Heart left ventricle (tissue), 16 donors: ENCODE results near the gene KDM4B. TPM values are rescaled to one million over a fixed set of nuclear protein-coding genes. Genes with fewer than 3 reads are reported as not detected.

Experiments used
- ATAC-seq, 4 donors: fragments of 200-7000 bp; cut with Tn5 transposase; one replicate each; pipeline ENCODE4 v1.9.1; 2020 to 2022; ENCODE audit warnings: moderate library complexity in 4 of 4, mild to moderate bottlenecking in 3 of 4, moderate number of reproducible peaks in 1 of 4
- DNase-seq, 5 donors: peaks; one replicate each; pipeline ENCODE4 v3.0.0-alpha.2; 2020
- H3K27ac ChIP-seq, 12 donors: fragments of 200-600 bp; sonication (generic) in 4 of 12; one replicate each; pipeline versions ENCODE4 v1.5.0 to v1.8.0; 2016 to 2022; ENCODE audit warnings: mild to moderate bottlenecking in 2 of 12
- H3K27me3 ChIP-seq, 9 donors: fragments of 200-600 bp; sonication (generic) in 2 of 9; one replicate each; pipeline versions ENCODE4 v1.5.1 to v1.8.0; 2016 to 2022; ENCODE audit warnings: mild to moderate bottlenecking in 3 of 9
- H3K36me3 ChIP-seq, 9 donors: fragments of 200-600 bp; sonication (generic) in 2 of 9; one replicate each; pipeline versions ENCODE4 v1.5.0 to v1.8.0; 2018 to 2022; ENCODE audit warnings: mild to moderate bottlenecking in 2 of 9
- H3K4me1 ChIP-seq, 12 donors: fragments of 200-600 bp; sonication (generic) in 4 of 12; one replicate each; pipeline versions ENCODE4 v1.5.0 to v1.8.0; 2016 to 2022; ENCODE audit warnings: mild to moderate bottlenecking in 3 of 12
- H3K4me3 ChIP-seq, 12 donors: fragments of 200-600 bp; sonication (generic) in 4 of 12; one replicate each; pipeline versions ENCODE4 v1.5.0 to v1.8.0; 2017 to 2022; ENCODE audit warnings: mild to moderate bottlenecking in 9 of 12, moderate library complexity in 4 of 12
- H3K9me3 ChIP-seq, 12 donors: fragments of 200-600 bp; sonication (generic) in 4 of 12; one replicate each; pipeline versions ENCODE4 v1.5.0 to v1.8.0; 2016 to 2022; ENCODE audit warnings: mild to moderate bottlenecking in 1 of 12
- POLR2A ChIP-seq, 2 donors: fragments of 450-650 bp; IDR thresholded peaks; one replicate each; pipeline ENCODE4 v1.6.1; 2017; ENCODE audit warnings: antibody characterized with exemption in 2 of 2, mild to moderate bottlenecking in 2 of 2, moderate library complexity in 2 of 2
- WGBS, 4 donors: extraction: QIAGEN DNeasy Blood & Tissue Kit in 2 of 4; methylation state at CpG; one replicate each; pipeline versions ENCODE4 v1.1.5 to v1.1.7; 2013 to 2018; 5-methylcytosine and 5-hydroxymethylcytosine counted together
- intact Hi-C, 10 donors: fragments of 100-400 bp; cut with DNase I; formaldehyde crosslinking; loops; one replicate each; pipeline versions ENCODE4 v1.11.1 to v1.14.2; 2022
- polyA plus RNA-seq, 2 donors: library from polyadenylated mRNA; stranded (reverse); fragments of 200-250 nt; gene quantifications; one replicate each; pipeline ENCODE4 v1.2.3, GENCODE V29; 2013
- total RNA-seq, 9 donors: library from RNA; depleted of rRNA in 2 of 9; stranded (reverse); fragments of >200 nt in 2 of 9; fragmentation: NEBNext Ultra II Directional in 3 of 9; extraction: Animal tissue kit (Norgen Biotek cat#: 25700) in 3 of 9; gene quantifications; one replicate each; pipeline versions ENCODE4 v1.1.0 to v1.2.4, GENCODE V29; 2016 to 2023
- TF ChIP-seq, protein P1 (sequence below), 12 donors: fragments of 200-600 bp; sonication (generic) in 4 of 12; IDR thresholded peaks; one replicate each; pipeline versions ENCODE4 v1.5.0 to v1.8.0; 2018 to 2022; ENCODE audit warnings: antibody characterized with exemption in 12 of 12, mild to moderate bottlenecking in 5 of 12
- donor health status: ischemic (EF 13 %, LVEDD 7.1; RV severe dilation, severe dysfunction).
- donor health status: healthy with polysubstance abuse.
- donor health status: DM: no; HTN: yes; CAD: no.
- donor health status: DM: no; HTN: no; CAD: no.
- donor health status: ischemic (EF 25% LVEDD 6.9; RV normal size, moderate dysfunction).
- donor health status: ischemic (EF 25% LVEDD 5.7; RV mildly dilated, moderate dysfunction).
- donor health status: healthy.
- donor health status: DM: yes; HTN: yes; CAD: no.
- donor health status: ischemic (EF 35%, LVEDD 5.7; RV mildly dilated, moderate dysfunction).
- donor health status: nonischemic (EF 11% LVEDD 7.7; RV severe dilation, severe dysfunction).
- donor health status: DM: yes; HTN: yes; CAD: no.
- donor health status: PGD.
- donor health status: ischemic (EF 29% LVEDD 5.4; RV normal size, mild dysfunction).
- donor health status: nonischemic (EF 23%, LVEDD 6.1; RV moderate dilation, normal function).

Gene KDM4B
- total and polyA plus RNA-seq, 11 donors, result 21.5 to 36.5 (median 27.2) TPM

DNA sequence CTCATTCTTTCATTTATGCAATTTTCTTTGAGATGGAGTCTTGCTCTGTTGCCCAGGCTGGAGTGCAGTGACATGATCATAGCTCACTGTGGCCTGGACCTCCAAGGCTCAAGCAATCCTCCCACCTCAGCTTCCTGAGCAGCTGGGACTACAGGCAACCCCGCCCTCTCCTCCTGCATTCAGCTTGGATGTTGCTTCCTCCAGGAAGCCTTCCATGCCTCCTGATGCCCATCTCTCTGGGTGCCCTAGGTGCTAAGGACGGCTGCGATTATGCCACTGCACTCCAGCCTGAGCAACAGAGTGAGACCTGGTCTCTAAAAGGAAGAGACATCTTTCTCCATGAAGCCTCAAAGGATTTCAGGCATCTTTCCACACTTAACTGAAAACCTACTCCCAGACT, 209.9 kb downstream of the KDM4B start:
- Histone ChIP-seq H3K27ac (no peak overlapping the region), H3K4me1 (no peaks in the 10 kb centered on the region), H3K27me3 (no peaks in the 10 kb centered on the region), H3K36me3 (no peaks in the 10 kb centered on the region), H3K4me3 (no peak overlapping the region), H3K9me3 (no peaks in the 10 kb centered on the region)
- no peak for ATAC-seq
- intact Hi-C loops, result no loop called here
- no peak for TF ChIP-seq POLR2A (IDR thresholded peaks at IDR 0.05)
- TF ChIP-seq, protein P1, sequence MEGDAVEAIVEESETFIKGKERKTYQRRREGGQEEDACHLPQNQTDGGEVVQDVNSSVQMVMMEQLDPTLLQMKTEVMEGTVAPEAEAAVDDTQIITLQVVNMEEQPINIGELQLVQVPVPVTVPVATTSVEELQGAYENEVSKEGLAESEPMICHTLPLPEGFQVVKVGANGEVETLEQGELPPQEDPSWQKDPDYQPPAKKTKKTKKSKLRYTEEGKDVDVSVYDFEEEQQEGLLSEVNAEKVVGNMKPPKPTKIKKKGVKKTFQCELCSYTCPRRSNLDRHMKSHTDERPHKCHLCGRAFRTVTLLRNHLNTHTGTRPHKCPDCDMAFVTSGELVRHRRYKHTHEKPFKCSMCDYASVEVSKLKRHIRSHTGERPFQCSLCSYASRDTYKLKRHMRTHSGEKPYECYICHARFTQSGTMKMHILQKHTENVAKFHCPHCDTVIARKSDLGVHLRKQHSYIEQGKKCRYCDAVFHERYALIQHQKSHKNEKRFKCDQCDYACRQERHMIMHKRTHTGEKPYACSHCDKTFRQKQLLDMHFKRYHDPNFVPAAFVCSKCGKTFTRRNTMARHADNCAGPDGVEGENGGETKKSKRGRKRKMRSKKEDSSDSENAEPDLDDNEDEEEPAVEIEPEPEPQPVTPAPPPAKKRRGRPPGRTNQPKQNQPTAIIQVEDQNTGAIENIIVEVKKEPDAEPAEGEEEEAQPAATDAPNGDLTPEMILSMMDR (IDR thresholded peaks at IDR 0.05), result no peak
- DNase-seq, result no peak
- 86 to 95% (median 90%) methylated on average over 3 of the region's 3 CpGs for WGBS, 4 donors

DNA sequence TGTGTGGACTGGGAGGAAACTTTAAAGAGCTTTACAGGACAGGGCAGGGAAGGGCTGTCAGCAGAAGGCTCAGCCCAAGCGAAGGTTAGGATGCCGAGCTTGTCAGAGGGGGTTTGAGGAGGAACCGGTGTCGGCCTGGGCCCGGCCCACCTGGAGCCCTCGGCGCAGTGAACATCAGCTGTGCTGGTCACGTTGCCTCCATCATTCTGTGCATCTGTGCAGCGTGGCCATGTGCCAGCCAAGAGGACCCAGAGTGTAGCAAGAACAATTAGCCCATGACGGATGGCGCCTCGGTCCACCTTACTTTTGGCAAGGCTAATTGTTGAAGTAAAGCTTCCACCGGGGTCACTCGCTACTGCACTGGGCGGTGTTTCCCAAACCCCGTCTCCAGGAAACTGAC, 210.3 kb downstream of the KDM4B start:
- Histone ChIP-seq H3K4me1 (no peaks in the 10 kb centered on the region), H3K36me3 (no peaks in the 10 kb centered on the region), H3K27me3 (no peaks in the 10 kb centered on the region), H3K9me3 (no peaks in the 10 kb centered on the region), H3K27ac (no peak overlapping the region), H3K4me3 (no peak overlapping the region)
- ATAC-seq, result no peak
- intact Hi-C loops, result no loop called here
- DNase-seq, result no peak
- TF ChIP-seq POLR2A (IDR thresholded peaks at IDR 0.05), result no peak
- TF ChIP-seq, protein P1 (IDR thresholded peaks at IDR 0.05), result no peak
- WGBS, 4 donors, result 70 to 81% (median 79%) methylated on average over 14 to 16 of the region's 16 CpGs

DNA sequence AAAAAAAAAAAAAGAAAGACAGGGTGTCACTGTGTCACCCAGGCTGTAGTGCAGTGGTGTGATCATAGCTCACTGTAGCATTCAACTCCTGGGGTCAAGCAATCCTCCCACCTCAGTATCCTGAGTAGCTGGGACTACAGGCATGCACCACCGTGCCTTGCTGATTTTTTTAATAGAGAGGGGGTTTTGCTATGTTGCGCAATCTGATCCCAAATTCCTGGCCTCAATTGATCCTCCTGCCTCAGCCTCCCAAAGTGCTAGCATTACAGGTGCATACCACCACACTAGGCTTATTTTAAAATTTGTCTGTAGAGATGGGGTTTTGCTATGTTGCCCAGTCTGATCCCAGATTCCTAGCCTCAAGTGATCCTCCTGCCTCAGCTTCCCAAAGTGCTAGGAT, 212.4 kb downstream of the KDM4B start:
- Histone ChIP-seq H3K36me3 (no peaks in the 10 kb centered on the region), H3K4me1 (no peaks in the 10 kb centered on the region), H3K27me3 (no peaks in the 10 kb centered on the region), H3K9me3 (no peaks in the 10 kb centered on the region), H3K27ac (no peak overlapping the region), H3K4me3 (no peak overlapping the region)
- no peak for DNase-seq
- intact Hi-C loops, result no loop called here
- TF ChIP-seq POLR2A (IDR thresholded peaks at IDR 0.05), result no peak
- TF ChIP-seq, protein P1 (IDR thresholded peaks at IDR 0.05), result no peak
- ATAC-seq, result no peak
- 88 to 95% (median 90%) methylated on average over 2 of the region's 2 CpGs for WGBS, 4 donors

DNA sequence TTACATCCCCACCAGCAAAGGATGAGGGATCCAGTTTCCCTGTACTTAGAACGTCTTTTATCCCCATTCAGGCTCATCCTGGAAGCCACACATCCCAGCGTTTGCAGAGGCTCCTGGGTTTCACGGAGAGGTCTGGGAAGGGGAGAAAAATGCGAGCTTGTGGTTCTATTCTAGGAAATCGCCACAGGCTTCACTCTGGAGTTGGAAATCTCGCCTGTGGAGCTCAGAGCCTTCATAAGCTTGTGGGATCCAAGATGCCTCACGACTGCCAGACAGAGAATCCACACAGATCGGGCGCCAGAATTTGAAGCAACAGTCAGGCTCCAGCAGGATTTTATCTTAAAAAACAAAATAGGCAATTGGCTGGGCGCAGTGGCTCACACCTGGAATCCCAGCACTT, 213.8 kb downstream of the KDM4B start:
- ATAC-seq (no peak), DNase-seq (no peak)
- Histone ChIP-seq H3K27ac (no peak overlapping the region), H3K9me3 (no peaks in the 10 kb centered on the region), H3K4me3 (no peak overlapping the region), H3K27me3 (no peaks in the 10 kb centered on the region), H3K4me1 (no peaks in the 10 kb centered on the region), H3K36me3 (no peaks in the 10 kb centered on the region)
- intact Hi-C loops, result no loop called here
- WGBS, 4 donors, result 65 to 71% (median 68%) methylated on average over 10 of the region's 10 CpGs
- TF ChIP-seq POLR2A (IDR thresholded peaks at IDR 0.05), result no peak
- TF ChIP-seq, protein P1 (IDR thresholded peaks at IDR 0.05), result no peak
